ENCODE results near the gene BTBD7.

Gene BTBD7

DNA sequence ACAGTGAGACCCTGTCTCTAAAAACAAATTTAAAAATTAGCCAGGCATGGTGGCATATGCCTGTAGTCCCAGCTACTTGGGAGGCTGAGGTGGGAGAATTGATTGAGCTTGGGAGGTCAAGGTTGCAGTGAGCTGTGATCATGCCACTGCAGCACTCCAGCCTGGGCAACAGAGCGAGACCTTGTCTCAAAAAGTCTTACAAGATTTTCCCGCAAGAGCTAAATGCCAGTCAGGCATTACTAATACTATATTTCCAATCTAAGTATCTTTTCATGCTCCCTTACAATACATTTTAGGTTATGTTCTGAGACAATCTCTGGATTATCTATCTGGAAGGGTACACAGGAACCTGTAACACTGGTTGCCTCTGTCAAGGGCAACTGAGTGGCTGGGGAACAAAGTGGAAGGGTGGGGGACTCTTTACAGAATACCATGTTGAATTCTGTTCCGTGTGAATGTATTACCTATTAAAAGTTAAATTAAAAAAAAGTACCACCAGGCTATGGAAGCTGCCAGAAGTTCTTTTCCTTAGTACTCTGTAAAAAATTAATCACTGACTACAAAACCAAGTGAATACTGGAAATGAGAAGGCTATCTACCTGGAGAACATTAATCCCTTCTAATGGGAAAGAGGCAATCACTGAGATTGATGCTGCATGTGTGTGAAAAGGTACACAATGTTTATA is 56.7 kb downstream of the BTBD7 start:
- DNase-seq (ENCODE audit: extremely low spot score) = no peak
- POLR2A ChIA-PET = no interaction called here
- CTCF ChIA-PET = interaction anchor here (1.9 kb wide), 1 partner anchor 8 kb away, joined by 6 read pairs; no protein-coding TSS in a partner anchor
- TF ChIP-seq, protein P1, sequence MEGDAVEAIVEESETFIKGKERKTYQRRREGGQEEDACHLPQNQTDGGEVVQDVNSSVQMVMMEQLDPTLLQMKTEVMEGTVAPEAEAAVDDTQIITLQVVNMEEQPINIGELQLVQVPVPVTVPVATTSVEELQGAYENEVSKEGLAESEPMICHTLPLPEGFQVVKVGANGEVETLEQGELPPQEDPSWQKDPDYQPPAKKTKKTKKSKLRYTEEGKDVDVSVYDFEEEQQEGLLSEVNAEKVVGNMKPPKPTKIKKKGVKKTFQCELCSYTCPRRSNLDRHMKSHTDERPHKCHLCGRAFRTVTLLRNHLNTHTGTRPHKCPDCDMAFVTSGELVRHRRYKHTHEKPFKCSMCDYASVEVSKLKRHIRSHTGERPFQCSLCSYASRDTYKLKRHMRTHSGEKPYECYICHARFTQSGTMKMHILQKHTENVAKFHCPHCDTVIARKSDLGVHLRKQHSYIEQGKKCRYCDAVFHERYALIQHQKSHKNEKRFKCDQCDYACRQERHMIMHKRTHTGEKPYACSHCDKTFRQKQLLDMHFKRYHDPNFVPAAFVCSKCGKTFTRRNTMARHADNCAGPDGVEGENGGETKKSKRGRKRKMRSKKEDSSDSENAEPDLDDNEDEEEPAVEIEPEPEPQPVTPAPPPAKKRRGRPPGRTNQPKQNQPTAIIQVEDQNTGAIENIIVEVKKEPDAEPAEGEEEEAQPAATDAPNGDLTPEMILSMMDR (IDR thresholded peaks at IDR 0.05; ENCODE audit: control extremely low read depth, extremely low read depth, low read depth, missing control alignments) = no peak

DNA sequence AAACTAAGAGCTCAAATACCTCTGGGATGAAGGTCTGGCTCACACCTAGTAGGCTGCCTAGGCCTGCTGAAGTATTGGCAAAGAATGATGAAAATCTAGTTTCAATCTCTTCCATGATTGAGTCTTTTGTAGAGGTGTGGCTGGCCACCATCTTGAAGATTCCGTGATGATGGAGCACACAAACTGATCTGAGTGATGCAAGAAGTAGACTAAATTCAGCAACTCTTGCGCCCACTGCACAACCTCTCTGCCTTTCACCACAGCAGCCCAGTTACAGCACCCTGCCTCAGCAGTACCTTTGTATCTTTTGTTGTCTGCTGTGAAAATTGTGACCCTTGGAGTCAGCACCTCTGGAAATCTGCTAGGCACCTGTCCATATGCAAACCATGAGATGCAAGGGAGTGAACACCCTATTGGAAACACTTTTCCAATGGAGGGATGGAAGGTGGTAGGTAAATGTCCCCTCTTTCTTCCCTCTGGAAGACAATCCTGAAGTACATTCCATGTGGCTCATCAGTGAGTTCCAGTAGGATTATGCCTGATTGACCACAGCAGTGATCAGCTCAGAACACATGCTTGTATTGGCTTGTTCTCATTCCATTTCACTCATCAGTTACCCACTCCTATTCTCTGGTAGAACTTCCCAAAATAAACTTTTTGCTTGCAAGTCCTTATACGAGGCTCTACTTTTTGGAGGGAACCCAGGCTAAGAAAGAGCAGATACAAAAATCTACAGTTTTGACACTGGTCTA is 58.6 kb downstream of the BTBD7 start:
- CTCF ChIA-PET = interaction anchor here (1.5 to 1.6 kb wide), 2 partner anchors 9 to 15 kb away, joined by 3 read pairs; no protein-coding TSS in a partner anchor
- POLR2A ChIA-PET = no interaction called here
- TF ChIP-seq, protein P1 (IDR thresholded peaks at IDR 0.05; ENCODE audit: control extremely low read depth, extremely low read depth, low read depth, missing control alignments) = no peak
- no peak for DNase-seq (ENCODE audit: extremely low spot score)

DNA sequence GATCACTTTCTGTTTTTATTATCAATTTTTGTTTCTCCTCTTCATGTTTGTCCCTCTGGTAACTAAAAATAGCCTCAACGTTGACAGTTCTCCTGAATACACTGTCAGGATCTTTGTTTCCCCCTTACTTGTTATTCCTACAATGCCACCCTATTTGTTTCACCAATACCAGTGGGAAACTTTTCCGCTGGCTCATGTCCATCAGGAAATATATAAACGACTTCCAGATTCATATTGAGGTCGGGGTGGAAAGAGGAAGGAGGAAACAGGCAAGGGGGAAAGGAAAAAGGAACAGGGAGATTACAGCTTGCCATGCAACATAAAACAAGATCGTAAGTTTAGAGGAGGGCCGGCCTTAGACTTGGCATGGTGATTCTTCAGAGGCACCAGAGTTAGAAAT is 61.7 kb downstream of the BTBD7 start:
- POLR2A ChIA-PET = no interaction called here
- TF ChIP-seq, protein P1 (IDR thresholded peaks at IDR 0.05; ENCODE audit: control extremely low read depth, extremely low read depth, low read depth, missing control alignments) = no peak
- no peak for DNase-seq (ENCODE audit: extremely low spot score)
- CTCF ChIA-PET = interaction anchor here (1.1 kb wide), 1 partner anchor 16 kb away, joined by 3 read pairs; no protein-coding TSS in a partner anchor

DNA sequence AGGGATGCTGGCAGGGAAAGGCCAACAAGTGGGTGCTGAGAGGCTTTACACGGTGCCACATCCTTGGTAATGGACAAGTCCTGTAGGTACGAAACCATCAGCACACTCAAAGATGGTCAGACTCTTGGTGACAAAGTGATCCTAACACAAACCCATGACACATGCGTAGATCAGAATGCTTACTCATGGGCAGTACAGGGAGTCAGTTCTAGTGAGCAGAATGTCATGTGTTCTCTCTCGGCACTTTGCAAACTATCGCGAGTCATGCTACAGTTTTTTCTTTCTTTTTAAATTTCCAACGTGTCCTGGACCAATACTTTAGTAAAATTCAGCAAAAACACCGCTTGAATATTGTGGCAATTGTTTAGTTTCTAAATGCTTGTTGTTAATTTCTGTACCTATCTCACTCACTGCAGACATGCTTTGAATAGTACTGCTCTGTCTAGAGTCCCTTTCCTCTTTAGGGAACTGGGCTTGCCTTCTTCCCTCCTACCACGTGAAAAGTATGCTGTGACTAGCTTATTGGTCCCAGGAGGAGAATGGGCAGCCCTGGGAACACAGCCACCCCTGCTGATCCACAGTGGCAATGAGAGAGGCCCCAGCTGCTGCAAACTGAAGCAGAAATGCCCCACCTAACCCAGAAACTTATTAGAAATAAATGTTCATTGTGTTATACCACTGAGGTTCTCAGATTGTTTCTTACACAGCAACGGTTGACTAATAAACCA is 63.3 kb downstream of the BTBD7 start:
- DNase-seq (ENCODE audit: extremely low spot score) = no peak
- ChIA-PET POLR2A (no interaction called here), CTCF (interaction anchor here (1.0 to 2.5 kb wide), 3 partner anchors 8 to 32 kb away, joined by 4 to 6 read pairs (median 6); no protein-coding TSS in a partner anchor)
- TF ChIP-seq, protein P1 (IDR thresholded peaks at IDR 0.05; ENCODE audit: control extremely low read depth, extremely low read depth, low read depth, missing control alignments) = no peak

DNA sequence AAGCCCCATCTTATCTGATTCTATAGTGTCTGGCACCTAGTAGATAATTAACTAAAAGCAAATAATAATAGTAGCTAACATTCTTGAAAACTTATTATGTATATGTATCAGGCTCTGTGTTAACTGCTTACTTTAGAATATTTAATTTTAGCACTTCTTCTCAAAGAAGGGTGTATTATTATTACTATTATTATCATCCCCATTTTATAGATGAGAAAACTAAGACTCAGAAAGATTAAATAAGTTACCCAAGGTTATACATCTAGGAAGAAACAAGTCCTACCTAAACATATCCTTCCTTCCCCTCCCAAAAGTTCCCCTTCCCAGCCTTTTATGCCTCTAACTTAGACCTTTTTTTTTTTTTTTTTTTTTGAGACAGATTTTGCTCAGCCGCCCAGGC is 64.4 kb downstream of the BTBD7 start:
- POLR2A ChIA-PET = no interaction called here
- DNase-seq (ENCODE audit: extremely low spot score) = no peak
- TF ChIP-seq, protein P1 (IDR thresholded peaks at IDR 0.05; ENCODE audit: control extremely low read depth, extremely low read depth, low read depth, missing control alignments) = no peak
- CTCF ChIA-PET = interaction anchor here (2.3 to 2.5 kb wide), 2 partner anchors 9 to 12 kb away, joined by 6 read pairs; no protein-coding TSS in a partner anchor

DNA sequence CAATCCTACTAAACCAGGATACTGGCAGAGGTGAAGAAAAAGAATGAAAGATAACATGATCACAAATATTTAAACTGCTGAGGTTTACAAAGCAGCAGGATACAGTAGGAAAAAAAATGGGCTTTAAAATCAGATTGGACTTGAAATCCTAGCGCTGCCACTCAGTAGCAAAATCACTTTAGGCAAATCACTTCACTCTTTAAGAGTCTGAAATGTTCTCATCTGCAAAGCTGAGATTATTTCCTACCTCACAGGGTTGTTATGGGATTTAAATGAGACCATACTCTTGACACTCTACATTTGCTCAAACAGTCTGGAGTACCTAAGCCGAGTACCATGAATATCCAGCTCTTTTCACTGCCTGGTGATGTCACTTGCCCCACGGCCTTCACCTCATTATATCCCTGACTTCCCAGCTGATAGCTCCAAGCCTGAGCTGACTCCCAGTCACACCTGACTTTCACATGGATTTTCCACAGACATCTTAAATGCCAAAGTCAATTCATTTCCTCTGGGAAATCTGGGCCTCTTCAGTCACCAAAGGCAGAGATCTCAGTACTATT is 65.6 kb downstream of the BTBD7 start:
- TF ChIP-seq, protein P1 (IDR thresholded peaks at IDR 0.05; ENCODE audit: control extremely low read depth, extremely low read depth, low read depth, missing control alignments) = no peak
- no peak for DNase-seq (ENCODE audit: extremely low spot score)
- CTCF ChIA-PET = interaction anchor here (0.7 to 2.5 kb wide), 4 partner anchors 10 to 127 kb away, joined by 3 to 6 read pairs (median 3); no protein-coding TSS in a partner anchor
- POLR2A ChIA-PET = no interaction called here

Data from GM10248 (cell line).